Tibial artery (tissue), 4 donors: ENCODE measurements around the gene F3.

ENCODE experiments used
- DNase-seq, 2 donors: peaks; one replicate each; pipeline ENCODE4 v3.0.0-alpha.2; 2019
- H3K27ac ChIP-seq, 2 donors: fragments of 200-600 bp; sonication (generic) in 1 of 2; 1 replicate in 1 of 2; 2 replicates in 1 of 2; pipeline ENCODE4 v1.5.1; 2018 to 2019; ENCODE audit warnings: mild to moderate bottlenecking in 1 of 2
- H3K27me3 ChIP-seq, 2 donors: fragments of 200-600 bp; sonication (generic) in 1 of 2; one replicate each; pipeline versions ENCODE4 v1.5.1 to v1.6.0; 2016 to 2019
- H3K36me3 ChIP-seq, 3 donors: fragments of 200-600 bp; sonication (generic) in 2 of 3; one replicate each; pipeline ENCODE4 v1.5.1; 2016 to 2019; ENCODE audit warnings: mild to moderate bottlenecking in 2 of 3
- H3K4me1 ChIP-seq, 4 donors: fragments of 200-600 bp; sonication (generic) in 2 of 4; 1 replicate in 3 of 4; 2 replicates in 1 of 4; pipeline ENCODE4 v1.5.1; 2016 to 2019
- H3K4me3 ChIP-seq, 2 donors: fragments of 200-600 bp; sonication (generic) in 1 of 2; 1 replicate in 1 of 2; 2 replicates in 1 of 2; pipeline ENCODE4 v1.5.1; 2018 to 2019; ENCODE audit warnings: mild to moderate bottlenecking in 2 of 2
- H3K9me3 ChIP-seq, 3 donors: fragments of 200-600 bp; sonication (generic) in 1 of 3; one replicate each; pipeline ENCODE4 v1.5.1; 2016 to 2019
- CTCF ChIP-seq, 2 experiments: fragments of 200-600 bp in 1 of 2; fragments of 450-650 bp in 1 of 2; IDR thresholded peaks; one replicate each; pipeline ENCODE4 v1.5.1; 2017 to 2019; ENCODE audit warnings: antibody characterized with exemption in 2 of 2, mild to moderate bottlenecking in 1 of 2, moderate library complexity in 1 of 2
- intact Hi-C: fragments of 100-400 bp; cut with DNase I; formaldehyde crosslinking; loops from one replicate; pipeline ENCODE4 v1.15.0; 2023; ENCODE audit warnings: low total_unique reads

Gene F3

GRCh38 chr1:94565901-94566300 is 24.3 kb upstream of the F3 start:
- peaks cover 0 to 4% (median 0%) of the 10 kb centered on the region in 3 donors for H3K9me3 ChIP-seq
- H3K4me1 ChIP-seq, result no peaks in the 10 kb centered on the region
- intact Hi-C loops, result no loop called here
- no peaks in the 10 kb centered on the region for H3K27me3 ChIP-seq
- H3K4me3 ChIP-seq, result no peak overlapping the region
- no peak for TF ChIP-seq CTCF (IDR thresholded peaks at IDR 0.05)
- no peak for DNase-seq
- H3K27ac ChIP-seq, result no peak overlapping the region
- H3K36me3 ChIP-seq, result no peaks in the 10 kb centered on the region

DNA sequence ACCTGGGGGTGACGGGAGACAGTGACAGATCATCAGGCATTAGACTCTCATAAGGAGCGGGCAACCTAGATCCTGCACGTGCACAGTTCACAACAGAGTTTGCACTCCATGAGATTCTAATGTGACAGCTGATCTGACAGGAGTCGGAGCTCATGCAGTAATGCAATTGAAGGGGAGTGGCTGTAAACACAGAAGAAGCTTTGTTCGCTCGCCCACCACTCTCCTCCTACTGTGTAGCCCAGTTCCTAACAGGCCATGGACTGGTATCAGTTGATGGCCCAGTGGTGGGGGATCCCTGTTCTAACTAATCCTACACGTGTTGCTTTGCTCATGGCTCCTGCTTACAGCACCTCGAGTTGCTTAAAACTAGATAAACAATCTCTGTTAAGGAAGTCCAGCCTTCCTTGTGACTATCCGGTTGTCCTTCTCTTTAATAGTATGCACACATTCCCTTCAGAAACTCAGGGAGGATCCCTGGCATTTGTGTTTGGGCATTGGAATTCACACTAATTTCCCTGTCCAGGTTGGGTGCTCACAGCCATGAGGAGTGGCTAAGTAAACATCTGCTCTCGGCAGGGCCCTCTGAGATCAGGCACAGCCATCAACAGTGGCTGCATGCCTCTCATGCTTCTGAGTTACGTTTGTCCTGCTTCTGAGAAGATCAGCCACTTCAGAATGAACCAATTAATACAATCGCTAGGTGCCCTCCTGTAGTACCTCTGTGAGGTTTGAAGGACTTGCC is 21.1 kb upstream of the F3 start:
- Histone ChIP-seq H3K27me3 (no peaks in the 10 kb centered on the region), H3K4me1 (no peaks in the 10 kb centered on the region), H3K4me3 (no peak overlapping the region), H3K36me3 (no peaks in the 10 kb centered on the region), H3K9me3 (no peaks in the 10 kb centered on the region), H3K27ac (no peak overlapping the region)
- no peak for TF ChIP-seq CTCF (IDR thresholded peaks at IDR 0.05)
- DNase-seq, result no peak
- intact Hi-C loops, result no loop called here

- no peak for TF ChIP-seq CTCF (IDR thresholded peaks at IDR 0.05)
- DNase-seq, result no peak
- no peaks in the 10 kb centered on the region for H3K27me3 ChIP-seq
- no peaks in the 10 kb centered on the region for H3K4me1 ChIP-seq
- H3K9me3 ChIP-seq, result no peaks in the 10 kb centered on the region
- H3K27ac ChIP-seq, result no peak overlapping the region
- intact Hi-C loops, result no loop called here
- H3K36me3 ChIP-seq, result no peaks in the 10 kb centered on the region
- no peak overlapping the region for H3K4me3 ChIP-seq
Measured at GRCh38 chr1:94560333-94560732, 18.8 kb upstream of the F3 start.

- no peaks in the 10 kb centered on the region for H3K27me3 ChIP-seq
- DNase-seq, result no peak
- no peak for TF ChIP-seq CTCF (IDR thresholded peaks at IDR 0.05)
- no peaks in the 10 kb centered on the region for H3K9me3 ChIP-seq
- H3K36me3 ChIP-seq, result no peaks in the 10 kb centered on the region
- no peak overlapping the region for H3K4me3 ChIP-seq
- no peak overlapping the region for H3K27ac ChIP-seq
- intact Hi-C loops, result no loop called here
- H3K4me1 ChIP-seq, result no peaks in the 10 kb centered on the region
Measured at GRCh38 chr1:94559921-94560320, 18.4 kb upstream of the F3 start.

- Histone ChIP-seq H3K4me1 (peaks cover 0 to 6% (median 0%) of the 10 kb centered on the region in 4 donors), H3K4me3 (no peak overlapping the region), H3K9me3 (no peaks in the 10 kb centered on the region), H3K27ac (no peak overlapping the region), H3K36me3 (no peaks in the 10 kb centered on the region), H3K27me3 (no peaks in the 10 kb centered on the region)
- no peak for DNase-seq
- intact Hi-C loops, result no loop called here
- no peak for TF ChIP-seq CTCF (IDR thresholded peaks at IDR 0.05)
Measured at GRCh38 chr1:94555091-94555490, 13.5 kb upstream of the F3 start.
